ENCODE results near the gene FOXP1. TPM values are rescaled to one million over a fixed set of nuclear protein-coding genes. Genes with fewer than 3 reads are reported as not detected.

FOXP1 gene
- polyA plus RNA-seq, 1 experiment = 56.6 TPM

- Histone ChIP-seq H3K4me3 (ENCODE audit: low read depth, low read length) (no peak overlapping the region), H3K9me3 (ENCODE audit: control insufficient read depth, insufficient read depth, low read length) (no peaks in the 10 kb centered on the region), H3K27ac (ENCODE audit: low read depth, low read length) (no peak overlapping the region), H3K27me3 (ENCODE audit: control insufficient read depth, insufficient read depth, low read length) (no peaks in the 10 kb centered on the region)
- TF ChIP-seq, protein P1, sequence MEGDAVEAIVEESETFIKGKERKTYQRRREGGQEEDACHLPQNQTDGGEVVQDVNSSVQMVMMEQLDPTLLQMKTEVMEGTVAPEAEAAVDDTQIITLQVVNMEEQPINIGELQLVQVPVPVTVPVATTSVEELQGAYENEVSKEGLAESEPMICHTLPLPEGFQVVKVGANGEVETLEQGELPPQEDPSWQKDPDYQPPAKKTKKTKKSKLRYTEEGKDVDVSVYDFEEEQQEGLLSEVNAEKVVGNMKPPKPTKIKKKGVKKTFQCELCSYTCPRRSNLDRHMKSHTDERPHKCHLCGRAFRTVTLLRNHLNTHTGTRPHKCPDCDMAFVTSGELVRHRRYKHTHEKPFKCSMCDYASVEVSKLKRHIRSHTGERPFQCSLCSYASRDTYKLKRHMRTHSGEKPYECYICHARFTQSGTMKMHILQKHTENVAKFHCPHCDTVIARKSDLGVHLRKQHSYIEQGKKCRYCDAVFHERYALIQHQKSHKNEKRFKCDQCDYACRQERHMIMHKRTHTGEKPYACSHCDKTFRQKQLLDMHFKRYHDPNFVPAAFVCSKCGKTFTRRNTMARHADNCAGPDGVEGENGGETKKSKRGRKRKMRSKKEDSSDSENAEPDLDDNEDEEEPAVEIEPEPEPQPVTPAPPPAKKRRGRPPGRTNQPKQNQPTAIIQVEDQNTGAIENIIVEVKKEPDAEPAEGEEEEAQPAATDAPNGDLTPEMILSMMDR (IDR thresholded peaks at IDR 0.05; ENCODE audit: low read depth, low read length) = no peak
- DNase-seq (ENCODE audit: low read depth, low spot score) = no peak
- CTCF ChIA-PET = no interaction called here
- POLR2A ChIA-PET = interaction anchor here (0.5 to 0.9 kb wide), 2 partner anchors 151 to 217 kb away, joined by 6 read pairs; no protein-coding TSS in a partner anchor
Measured at GRCh38 chr3:71208211-71209095, 375.1 kb downstream of the FOXP1 start.

DNA sequence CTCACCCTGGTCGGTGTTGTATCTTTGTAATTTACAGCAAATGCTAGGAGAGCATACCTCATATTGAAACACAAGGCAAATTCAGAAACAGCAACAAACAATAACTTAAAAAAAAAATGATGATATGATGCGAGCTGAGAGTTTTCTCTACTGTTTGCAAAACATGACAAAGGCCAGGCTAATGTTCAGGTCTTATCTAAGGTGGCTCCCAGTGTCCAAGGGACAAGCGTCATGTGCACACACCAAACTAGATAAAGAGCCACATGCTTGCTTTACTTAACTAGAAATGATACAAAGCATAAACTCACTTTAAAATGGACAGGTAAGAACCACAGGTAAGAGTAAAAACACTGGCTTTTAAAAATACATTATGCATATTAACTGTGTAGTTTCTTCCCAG lies 375.9 kb downstream of the FOXP1 start:
- TF ChIP-seq, protein P1 (IDR thresholded peaks at IDR 0.05; ENCODE audit: low read depth, low read length) = no peak
- H3K27me3 ChIP-seq (ENCODE audit: control insufficient read depth, insufficient read depth, low read length) = no peaks in the 10 kb centered on the region
- H3K9me3 ChIP-seq (ENCODE audit: control insufficient read depth, insufficient read depth, low read length) = no peaks in the 10 kb centered on the region
- no peak overlapping the region for H3K27ac ChIP-seq (ENCODE audit: low read depth, low read length)
- ChIA-PET POLR2A (no interaction called here), CTCF (no interaction called here)
- H3K4me3 ChIP-seq (ENCODE audit: low read depth, low read length) = no peak overlapping the region
- no peak for DNase-seq (ENCODE audit: low read depth, low spot score)

GRCh38 chr3:71206305-71207165 lies 377.0 kb downstream of the FOXP1 start:
- DNase-seq (ENCODE audit: low read depth, low spot score) = no peak
- H3K27ac ChIP-seq (ENCODE audit: low read depth, low read length) = no peak overlapping the region
- H3K4me3 ChIP-seq (ENCODE audit: low read depth, low read length) = no peak overlapping the region
- TF ChIP-seq, protein P1 (IDR thresholded peaks at IDR 0.05; ENCODE audit: low read depth, low read length) = no peak
- H3K9me3 ChIP-seq (ENCODE audit: control insufficient read depth, insufficient read depth, low read length) = no peaks in the 10 kb centered on the region
- H3K27me3 ChIP-seq (ENCODE audit: control insufficient read depth, insufficient read depth, low read length) = no peaks in the 10 kb centered on the region
- ChIA-PET POLR2A (no interaction called here), CTCF (no interaction called here)

GRCh38 chr3:71203727-71204488 lies 379.6 kb downstream of the FOXP1 start:
- H3K9me3 ChIP-seq (ENCODE audit: control insufficient read depth, insufficient read depth, low read length) = no peaks in the 10 kb centered on the region
- CTCF ChIA-PET = interaction anchor here (1.1 kb wide), 1 partner anchor 13 kb away, joined by 3 read pairs; no protein-coding TSS in a partner anchor
- TF ChIP-seq, protein P1 (IDR thresholded peaks at IDR 0.05; ENCODE audit: low read depth, low read length) = no peak
- POLR2A ChIA-PET = interaction anchor here (0.9 kb wide), 1 partner anchor 21 kb away, joined by 3 read pairs; no protein-coding TSS in a partner anchor
- no peaks in the 10 kb centered on the region for H3K27me3 ChIP-seq (ENCODE audit: control insufficient read depth, insufficient read depth, low read length)
- no peak for DNase-seq (ENCODE audit: low read depth, low spot score)
- no peak overlapping the region for H3K4me3 ChIP-seq (ENCODE audit: low read depth, low read length)
- H3K27ac ChIP-seq (ENCODE audit: low read depth, low read length) = no peak overlapping the region

All from AG04450 (cell line).